Measurements from ENCODE around the gene GPC6. TPM values are rescaled to one million over a fixed set of nuclear protein-coding genes. Genes with fewer than 3 reads are reported as not detected.

The GPC6 gene
- total RNA-seq, 1 experiment from 2014 or later: 0.22 TPM

DNA sequence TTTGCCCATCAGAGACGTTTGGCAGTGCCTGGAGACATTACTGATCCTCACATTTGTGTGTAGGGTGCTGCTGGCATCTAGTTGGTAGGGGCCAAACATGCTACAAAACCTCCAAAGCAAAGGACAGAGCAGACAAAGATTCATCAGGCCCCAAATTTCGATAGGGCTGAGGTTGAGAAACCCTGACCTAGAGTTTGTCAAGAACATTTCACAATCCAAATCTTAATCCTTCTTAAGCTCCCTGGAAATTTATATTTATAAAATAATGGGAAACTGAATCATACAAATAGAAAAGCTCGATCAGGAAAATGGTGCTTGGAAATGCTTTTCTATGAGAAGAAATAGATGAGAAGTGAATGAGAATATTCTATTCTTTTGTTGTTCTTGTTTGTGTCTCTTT lies 979.3 kb downstream of the GPC6 start:
- intact Hi-C loops (cut with micrococcal nuclease): no loop called here
- Histone ChIP-seq H3K27ac (ENCODE audit: low read depth, low read length) (no peak overlapping the region), H3K9ac (ENCODE audit: low read length) (no peak overlapping the region), H3K4me1 (ENCODE audit: control insufficient read depth in 1 of 2, insufficient read depth in 2 of 2, low read length in 2 of 2) (no peaks in the 10 kb centered on the region), H3K9me3 (ENCODE audit: control insufficient read depth in 1 of 2, insufficient read depth in 1 of 2, low read depth in 1 of 2, low read length in 2 of 2) (peaks cover 0 to 2% of the 10 kb centered on the region in 2 experiments; a peak in 2 of 4 replicates), H4K20me1 (ENCODE audit: insufficient read depth) (no peaks in the 10 kb centered on the region), H2AFZ (ENCODE audit: low read depth, low read length, poor library complexity, severe bottlenecking) (no peak overlapping the region), H3K27me3 (ENCODE audit: insufficient read depth, low read length) (no peaks in the 10 kb centered on the region), H3K36me3 (ENCODE audit: control insufficient read depth in 1 of 2, insufficient read depth in 2 of 2, low read length in 2 of 2) (no peaks in the 10 kb centered on the region), H3K9me2 (ENCODE audit: insufficient read depth) (no peaks in the 10 kb centered on the region), H3K4me3 (replicated peaks in 1 of 2; ENCODE audit: low read depth in 1 of 2, low read length in 2 of 2) (no peak overlapping the region), H3K4me2 (ENCODE audit: low read length) (no peak overlapping the region), H3K79me2 (ENCODE audit: insufficient read depth, low read length) (no peaks in the 10 kb centered on the region)
- DNase-seq (ENCODE audit: low read depth, low spot score) (no peak), ATAC-seq (no peak)
- ChIA-PET POLR2A (no interaction called here), CTCF (no interaction called here), RAD21 (ENCODE audit: low non-redundant PET in 1 of 2, low total read pairs in 2 of 2, uncharacterized antibody in 2 of 2, unreplicated experiment in 2 of 2) (no interaction called here)
- TF ChIP-seq EZH2 (IDR thresholded peaks at IDR 0.05) (no peak), EGR1 (IDR thresholded peaks at IDR 0.05; ENCODE audit: low read depth) (no peak), POLR2A (IDR thresholded peaks at IDR 0.05; ENCODE audit: borderline replicate concordance, extremely low read depth, insufficient read depth, insufficient read length) (no peak), FOSL1 (IDR thresholded peaks at IDR 0.05; ENCODE audit: low read depth) (no peak), ZNF274 (IDR thresholded peaks at IDR 0.05; ENCODE audit: low read depth, low read length) (no peak), ELF1 (IDR thresholded peaks at IDR 0.05; ENCODE audit: borderline replicate concordance, low read depth) (no peak), SRF (IDR thresholded peaks at IDR 0.05; ENCODE audit: low read depth) (no peak), CBX3 (IDR thresholded peaks at IDR 0.05; ENCODE audit: low read depth) (no peak), SIN3A (IDR thresholded peaks at IDR 0.05; ENCODE audit: low read depth) (no peak)
- TF ChIP-seq, protein P1, sequence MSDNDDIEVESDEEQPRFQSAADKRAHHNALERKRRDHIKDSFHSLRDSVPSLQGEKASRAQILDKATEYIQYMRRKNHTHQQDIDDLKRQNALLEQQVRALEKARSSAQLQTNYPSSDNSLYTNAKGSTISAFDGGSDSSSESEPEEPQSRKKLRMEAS (IDR thresholded peaks at IDR 0.05): no peak
- TF ChIP-seq, protein P2, sequence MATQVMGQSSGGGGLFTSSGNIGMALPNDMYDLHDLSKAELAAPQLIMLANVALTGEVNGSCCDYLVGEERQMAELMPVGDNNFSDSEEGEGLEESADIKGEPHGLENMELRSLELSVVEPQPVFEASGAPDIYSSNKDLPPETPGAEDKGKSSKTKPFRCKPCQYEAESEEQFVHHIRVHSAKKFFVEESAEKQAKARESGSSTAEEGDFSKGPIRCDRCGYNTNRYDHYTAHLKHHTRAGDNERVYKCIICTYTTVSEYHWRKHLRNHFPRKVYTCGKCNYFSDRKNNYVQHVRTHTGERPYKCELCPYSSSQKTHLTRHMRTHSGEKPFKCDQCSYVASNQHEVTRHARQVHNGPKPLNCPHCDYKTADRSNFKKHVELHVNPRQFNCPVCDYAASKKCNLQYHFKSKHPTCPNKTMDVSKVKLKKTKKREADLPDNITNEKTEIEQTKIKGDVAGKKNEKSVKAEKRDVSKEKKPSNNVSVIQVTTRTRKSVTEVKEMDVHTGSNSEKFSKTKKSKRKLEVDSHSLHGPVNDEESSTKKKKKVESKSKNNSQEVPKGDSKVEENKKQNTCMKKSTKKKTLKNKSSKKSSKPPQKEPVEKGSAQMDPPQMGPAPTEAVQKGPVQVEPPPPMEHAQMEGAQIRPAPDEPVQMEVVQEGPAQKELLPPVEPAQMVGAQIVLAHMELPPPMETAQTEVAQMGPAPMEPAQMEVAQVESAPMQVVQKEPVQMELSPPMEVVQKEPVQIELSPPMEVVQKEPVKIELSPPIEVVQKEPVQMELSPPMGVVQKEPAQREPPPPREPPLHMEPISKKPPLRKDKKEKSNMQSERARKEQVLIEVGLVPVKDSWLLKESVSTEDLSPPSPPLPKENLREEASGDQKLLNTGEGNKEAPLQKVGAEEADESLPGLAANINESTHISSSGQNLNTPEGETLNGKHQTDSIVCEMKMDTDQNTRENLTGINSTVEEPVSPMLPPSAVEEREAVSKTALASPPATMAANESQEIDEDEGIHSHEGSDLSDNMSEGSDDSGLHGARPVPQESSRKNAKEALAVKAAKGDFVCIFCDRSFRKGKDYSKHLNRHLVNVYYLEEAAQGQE (IDR thresholded peaks at IDR 0.05; ENCODE audit: low read depth): no peak
- TF ChIP-seq, protein P3, sequence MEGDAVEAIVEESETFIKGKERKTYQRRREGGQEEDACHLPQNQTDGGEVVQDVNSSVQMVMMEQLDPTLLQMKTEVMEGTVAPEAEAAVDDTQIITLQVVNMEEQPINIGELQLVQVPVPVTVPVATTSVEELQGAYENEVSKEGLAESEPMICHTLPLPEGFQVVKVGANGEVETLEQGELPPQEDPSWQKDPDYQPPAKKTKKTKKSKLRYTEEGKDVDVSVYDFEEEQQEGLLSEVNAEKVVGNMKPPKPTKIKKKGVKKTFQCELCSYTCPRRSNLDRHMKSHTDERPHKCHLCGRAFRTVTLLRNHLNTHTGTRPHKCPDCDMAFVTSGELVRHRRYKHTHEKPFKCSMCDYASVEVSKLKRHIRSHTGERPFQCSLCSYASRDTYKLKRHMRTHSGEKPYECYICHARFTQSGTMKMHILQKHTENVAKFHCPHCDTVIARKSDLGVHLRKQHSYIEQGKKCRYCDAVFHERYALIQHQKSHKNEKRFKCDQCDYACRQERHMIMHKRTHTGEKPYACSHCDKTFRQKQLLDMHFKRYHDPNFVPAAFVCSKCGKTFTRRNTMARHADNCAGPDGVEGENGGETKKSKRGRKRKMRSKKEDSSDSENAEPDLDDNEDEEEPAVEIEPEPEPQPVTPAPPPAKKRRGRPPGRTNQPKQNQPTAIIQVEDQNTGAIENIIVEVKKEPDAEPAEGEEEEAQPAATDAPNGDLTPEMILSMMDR (IDR thresholded peaks at IDR 0.05 in 2 of 3, conservative IDR thresholded peaks at IDR 0.05 in 1 of 3; ENCODE audit: borderline replicate concordance in 1 of 3, insufficient read depth in 1 of 3, low read depth in 2 of 3, low read length in 2 of 3): no peak
- no TSS peak for BruUV-seq (replicated peaks)
